Kidney (tissue), 14 donors: ENCODE results near the gene RHOA. TPM values are rescaled to one million over a fixed set of nuclear protein-coding genes. Genes with fewer than 3 reads are reported as not detected.
"Not testable (repeated sequence)": the region's sequence is repeated elsewhere in the genome, so short reads cannot be mapped to it uniquely, and the experiment has no call there.

Experiments
- DNase-seq, 5 donors: peaks; one replicate each; pipeline ENCODE4 v3.0.0-alpha.2; 2013 to 2020
- FAIRE-seq: peaks from 2 replicates; lab custom pipeline; 2012; peaks lifted over from hg19 to GRCh38; lab: Jason Lieb, UNC
- H3K27ac ChIP-seq, 2 donors: one replicate each; pipeline ENCODE4 v1.7.0; 2013; ENCODE audit warnings: low read depth in 2 of 2, low read length in 2 of 2, inconsistent platforms in 1 of 2
- H3K27me3 ChIP-seq: one replicate; pipeline ENCODE4 v1.7.1; 2013; ENCODE audit warnings: low read length, inconsistent platforms; ENCODE audit not compliant: control insufficient read depth, insufficient read depth
- H3K36me3 ChIP-seq, 3 donors: one replicate each; pipeline versions ENCODE4 v1.7.0 to v1.7.1; 2013; ENCODE audit warnings: low read length in 3 of 3, control low read depth in 1 of 3, inconsistent platforms in 1 of 3; ENCODE audit not compliant: insufficient read depth in 3 of 3, control insufficient read depth in 2 of 3
- H3K4me1 ChIP-seq, 3 donors: one replicate each; pipeline versions ENCODE4 v1.7.0 to v1.7.1; 2013; ENCODE audit warnings: low read length in 3 of 3, inconsistent platforms in 1 of 3, low read depth in 1 of 3; ENCODE audit not compliant: control insufficient read depth in 2 of 3, insufficient read depth in 2 of 3
- H3K4me3 ChIP-seq, 3 donors: one replicate each; pipeline versions ENCODE4 v1.7.0 to v1.8.1; 2013; ENCODE audit warnings: low read length in 3 of 3, control low read depth in 1 of 3, inconsistent platforms in 1 of 3
- H3K9ac ChIP-seq, 3 donors: one replicate each; pipeline versions ENCODE4 v1.7.0 to v1.7.1; 2013; ENCODE audit warnings: low read length in 3 of 3, control low read depth in 1 of 3, inconsistent platforms in 1 of 3
- H3K9me3 ChIP-seq, 3 donors: one replicate each; pipeline versions ENCODE4 v1.7.0 to v1.7.1; 2013; ENCODE audit warnings: low read length in 3 of 3, control low read depth in 1 of 3, inconsistent platforms in 1 of 3; ENCODE audit not compliant: control insufficient read depth in 2 of 3, insufficient read depth in 1 of 3
- CTCF ChIP-seq: IDR thresholded peaks from 3 replicates; pipeline ENCODE4 v1.5.1; 2012; ENCODE audit warnings: mild to moderate bottlenecking, moderate library complexity, borderline replicate concordance; ENCODE audit not compliant: insufficient read depth; ENCODE audit errors: extremely low read depth
- intact Hi-C: fragments of 100-400 bp; cut with DNase I; formaldehyde crosslinking; loops from one replicate; pipeline ENCODE4 v1.11.1; 2022
- polyA plus RNA-seq: library from polyadenylated mRNA; stranded (reverse); fragments of 350-450 nt; fragmentation: Illumina TruSeq; extraction: RNeasy Lipid Tissue Mini Kit (QIAGEN cat#74804); gene quantifications from one replicate; pipeline ENCODE4 v1.2.3, GENCODE V29; 2014; ENCODE audit warnings: low read depth, low replicate concordance; ENCODE audit not compliant: insufficient read depth
- total RNA-seq: library from RNA; stranded (reverse); fragmentation: NEBNext Ultra II Directional; extraction: Animal tissue kit (Norgen Biotek cat#: 25700); gene quantifications from one replicate; pipeline ENCODE4 v1.2.1, GENCODE V29; 2021
- donor health status: control.
- donor health status: control.
- donor health status: control.
- donor health status: control.
- donor health status: control.
- donor health status: DM: yes; HTN: yes; CAD: no.
- donor health status: Normal renal cell carcinoma (clear cell type).

Gene RHOA
- total and polyA plus RNA-seq, 2 donors from 2014 or later, result 345 to 709 TPM

- no peaks in the 10 kb centered on the region for H3K27me3 ChIP-seq
- H3K9me3 ChIP-seq, result no peaks in the 10 kb centered on the region
- peaks cover 0 to 3% (median 0%) of the 10 kb centered on the region in 3 donors for H3K36me3 ChIP-seq
- FAIRE-seq, result no peak
- no peak for TF ChIP-seq CTCF
- peak overlapping the region; percentile 94 to 96 for H3K27ac ChIP-seq
- peak overlapping the region; percentile 83 to 99 (median 92) for H3K4me3 ChIP-seq
- DNase-seq, result peak in 1 of 5 donors; percentile 48
- H3K4me1 ChIP-seq, result peaks cover 0 to 23% (median 20%) of the 10 kb centered on the region in 3 donors
- intact Hi-C loops, result no loop called here
- H3K9ac ChIP-seq, result peak overlapping the region; percentile 72 to 92 (median 91)
Measured at GRCh38 chr3:49410846-49411534, 786 bp downstream of the RHOA start.

- no peak for DNase-seq
- Histone ChIP-seq H3K9ac (peak overlapping the region; percentile 72 to 92 (median 91)), H3K4me1 (peaks cover 0 to 20% (median 19%) of the 10 kb centered on the region in 3 donors), H3K9me3 (no peaks in the 10 kb centered on the region), H3K27ac (no peak overlapping the region), H3K27me3 (no peaks in the 10 kb centered on the region), H3K36me3 (no peaks in the 10 kb centered on the region), H3K4me3 (peak overlapping the region; percentile 83 to 99 (median 92))
- intact Hi-C loops, result no loop called here
- TF ChIP-seq CTCF, result no peak
- FAIRE-seq, result no peak
Measured at GRCh38 chr3:49410066-49410845, 1.5 kb downstream of the RHOA start.

GRCh38 chr3:49406571-49407565 lies 4.9 kb downstream of the RHOA start:
- Histone ChIP-seq H3K4me3 (no peak overlapping the region), H3K27me3 (no peaks in the 10 kb centered on the region), H3K4me1 (peaks cover 0 to 9% (median 8%) of the 10 kb centered on the region in 3 donors), H3K9me3 (no peaks in the 10 kb centered on the region), H3K27ac (no peak overlapping the region), H3K36me3 (peaks cover 0 to 2% (median 0%) of the 10 kb centered on the region in 3 donors), H3K9ac (no peak overlapping the region)
- no peak for TF ChIP-seq CTCF
- no peak for FAIRE-seq
- DNase-seq, result no peak
- intact Hi-C loops, result no loop called here

- H3K27me3 ChIP-seq, intact Hi-C loops, H3K9me3 ChIP-seq, H3K36me3 ChIP-seq, DNase-seq, H3K9ac ChIP-seq, FAIRE-seq, H3K27ac ChIP-seq, H3K4me3 ChIP-seq: not testable (repeated sequence)
- H3K4me1 ChIP-seq, result peaks cover 0 to 12% (median 8%) of the 10 kb centered on the region in 3 donors
Measured at GRCh38 chr3:49405570-49405969, 6.2 kb downstream of the RHOA start.
